Caco-2 (cell line): Measurements from ENCODE around the gene KCNT2. TPM values are rescaled to one million over a fixed set of nuclear protein-coding genes. Genes with fewer than 3 reads are reported as not detected.

ENCODE experiments used
- BruUV-seq: library from RNA; stranded (reverse); fragments of 400-500 nt; replicated peaks from 2 replicates; lab custom pipeline; 2021; lab: Mats Ljungman, UMichigan
- CTCF ChIA-PET: fragments of 300-600 bp; sonication (Branson Sonifier 250); formaldehyde crosslinking; loops from one replicate; lab custom pipeline; 2022; ENCODE audit warnings: antibody characterized with exemption; lab: Charles Lee
- POLR2A ChIA-PET: fragments of 300-600 bp; sonication (Branson Sonifier 250); formaldehyde crosslinking; loops from one replicate; lab custom pipeline; 2022; ENCODE audit warnings: antibody characterized with exemption; lab: Charles Lee
- DNase-seq, 2 experiments: peaks; one replicate each; pipeline versions ENCODE4 v3.0.0 to v3.0.0-alpha.2; 2020 to 2022
- H3K27me3 ChIP-seq: replicated peaks from 2 replicates; pipeline ENCODE4 v1.6.0; 2011; ENCODE audit warnings: low read length; ENCODE audit not compliant: control insufficient read depth, insufficient read depth
- H3K36me3 ChIP-seq: 2 replicates; pipeline ENCODE4 v1.5.1; 2011; ENCODE audit warnings: low read length; ENCODE audit not compliant: control insufficient read depth, insufficient read depth
- H3K4me1 ChIP-seq: fragments of 250-450 bp; sonication (Bioruptor Pico); 2 replicates; pipeline ENCODE4 v1.5.1; 2020; ENCODE audit warnings: mild to moderate bottlenecking
- H3K4me3 ChIP-seq: 2 replicates; pipeline ENCODE4 v1.5.1; 2011; ENCODE audit warnings: low read depth, mild to moderate bottlenecking, control low read depth, low read length
- H3K9me3 ChIP-seq: fragments of 250-450 bp; sonication (Bioruptor Pico); 2 replicates; pipeline ENCODE4 v1.5.1; 2020; ENCODE audit warnings: mild to moderate bottlenecking, moderate library complexity
- H3K27ac Mint-ChIP-seq: one replicate; pipeline ENCODE4 v1.8.0; 2022; ENCODE audit warnings: mixed read lengths; ENCODE audit not compliant: unreplicated experiment
- H3K27me3 Mint-ChIP-seq: one replicate; pipeline ENCODE4 v1.8.0; 2022; ENCODE audit warnings: mixed read lengths; ENCODE audit not compliant: insufficient read depth, unreplicated experiment
- H3K36me3 Mint-ChIP-seq: one replicate; pipeline ENCODE4 v1.8.0; 2022; ENCODE audit warnings: mild to moderate bottlenecking, mixed read lengths; ENCODE audit not compliant: insufficient read depth, unreplicated experiment
- H3K4me1 Mint-ChIP-seq: one replicate; pipeline ENCODE4 v1.8.0; 2022; ENCODE audit warnings: low read depth, mixed read lengths; ENCODE audit not compliant: unreplicated experiment
- H3K4me3 Mint-ChIP-seq: one replicate; pipeline ENCODE4 v1.8.0; 2022; ENCODE audit warnings: mild to moderate bottlenecking, moderate library complexity, mixed read lengths; ENCODE audit not compliant: unreplicated experiment
- H3K9me3 Mint-ChIP-seq: one replicate; pipeline ENCODE4 v1.8.0; 2022; ENCODE audit warnings: mixed read lengths; ENCODE audit not compliant: unreplicated experiment
- intact Hi-C: fragments of 100-400 bp; cut with micrococcal nuclease; formaldehyde crosslinking; loops from one replicate; pipeline ENCODE4 v1.10.0; 2022; ENCODE audit not compliant: unreplicated experiment
- total RNA-seq: library from RNA; stranded (reverse); gene quantifications from 2 replicates; pipeline ENCODE4 v1.2.3, GENCODE V29; 2022
- TF ChIP-seq, protein P1 (sequence below), 2 experiments: fragments of 200-600 bp in 1 of 2; IDR thresholded peaks; 1 replicate in 1 of 2; 2 replicates in 1 of 2; pipeline versions ENCODE4 v1.5.1 to v1.8.0; 2011 to 2022; ENCODE audit warnings: antibody characterized with exemption in 1 of 2, control low read depth in 1 of 2, inconsistent platforms in 1 of 2, low read depth in 1 of 2, low read length in 1 of 2, mild to moderate bottlenecking in 1 of 2, moderate library complexity in 1 of 2; ENCODE audit not compliant: insufficient read depth in 1 of 2, severe bottlenecking in 1 of 2, unreplicated experiment in 1 of 2

KCNT2 gene
- total RNA-seq, 1 experiment from 2014 or later: not detected

DNA sequence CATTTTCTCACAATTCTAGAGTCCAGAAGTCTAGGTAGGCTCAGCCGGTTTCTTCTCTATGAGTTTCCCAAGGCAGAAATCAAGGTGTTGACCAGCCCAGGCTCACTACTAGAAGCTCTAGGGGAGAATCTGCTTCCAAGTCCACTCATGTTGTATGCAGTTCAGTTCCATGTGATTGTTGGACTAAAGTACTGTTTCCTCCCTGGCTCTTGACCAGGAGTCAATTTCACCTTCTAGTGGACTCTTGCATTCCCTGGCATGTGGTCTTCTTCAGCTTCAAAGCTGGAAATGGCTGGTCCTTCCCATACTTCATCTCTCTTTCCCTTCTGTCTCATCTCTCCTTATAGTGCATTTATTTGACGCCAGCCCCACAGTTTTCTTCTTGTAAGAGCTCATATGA, 153.4 kb downstream of the KCNT2 start:
- Histone ChIP-seq H3K36me3 (no peaks in the 10 kb centered on the region), H3K27me3 (no peaks in the 10 kb centered on the region), H3K9me3 (no peaks in the 10 kb centered on the region), H3K4me1 (no peaks in the 10 kb centered on the region), H3K4me3 (no peak overlapping the region)
- peaks cover 3% of the 10 kb centered on the region for H3K27me3 Mint-ChIP-seq
- TF ChIP-seq, protein P1, sequence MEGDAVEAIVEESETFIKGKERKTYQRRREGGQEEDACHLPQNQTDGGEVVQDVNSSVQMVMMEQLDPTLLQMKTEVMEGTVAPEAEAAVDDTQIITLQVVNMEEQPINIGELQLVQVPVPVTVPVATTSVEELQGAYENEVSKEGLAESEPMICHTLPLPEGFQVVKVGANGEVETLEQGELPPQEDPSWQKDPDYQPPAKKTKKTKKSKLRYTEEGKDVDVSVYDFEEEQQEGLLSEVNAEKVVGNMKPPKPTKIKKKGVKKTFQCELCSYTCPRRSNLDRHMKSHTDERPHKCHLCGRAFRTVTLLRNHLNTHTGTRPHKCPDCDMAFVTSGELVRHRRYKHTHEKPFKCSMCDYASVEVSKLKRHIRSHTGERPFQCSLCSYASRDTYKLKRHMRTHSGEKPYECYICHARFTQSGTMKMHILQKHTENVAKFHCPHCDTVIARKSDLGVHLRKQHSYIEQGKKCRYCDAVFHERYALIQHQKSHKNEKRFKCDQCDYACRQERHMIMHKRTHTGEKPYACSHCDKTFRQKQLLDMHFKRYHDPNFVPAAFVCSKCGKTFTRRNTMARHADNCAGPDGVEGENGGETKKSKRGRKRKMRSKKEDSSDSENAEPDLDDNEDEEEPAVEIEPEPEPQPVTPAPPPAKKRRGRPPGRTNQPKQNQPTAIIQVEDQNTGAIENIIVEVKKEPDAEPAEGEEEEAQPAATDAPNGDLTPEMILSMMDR (IDR thresholded peaks at IDR 0.05; ENCODE audit: insufficient read depth in 1 of 2, low read depth in 1 of 2, low read length in 1 of 2, severe bottlenecking in 1 of 2, unreplicated experiment in 1 of 2): no peak
- H3K4me3 Mint-ChIP-seq: no peak overlapping the region
- no peaks in the 10 kb centered on the region for H3K36me3 Mint-ChIP-seq
- CTCF ChIA-PET: no interaction called here
- H3K4me1 Mint-ChIP-seq: no peaks in the 10 kb centered on the region
- POLR2A ChIA-PET: no interaction called here
- no peak for DNase-seq
- no TSS peak for BruUV-seq
- no peak overlapping the region for H3K27ac Mint-ChIP-seq
- H3K9me3 Mint-ChIP-seq: no peaks in the 10 kb centered on the region
- intact Hi-C loops: no loop called here

- DNase-seq: no peak
- no peaks in the 10 kb centered on the region for H3K9me3 Mint-ChIP-seq
- Histone ChIP-seq H3K9me3 (no peaks in the 10 kb centered on the region), H3K36me3 (no peaks in the 10 kb centered on the region), H3K27me3 (no peaks in the 10 kb centered on the region), H3K4me1 (no peaks in the 10 kb centered on the region), H3K4me3 (no peak overlapping the region)
- H3K4me1 Mint-ChIP-seq: no peaks in the 10 kb centered on the region
- no peak overlapping the region for H3K4me3 Mint-ChIP-seq
- no peak overlapping the region for H3K27ac Mint-ChIP-seq
- intact Hi-C loops: no loop called here
- POLR2A ChIA-PET: no interaction called here
- CTCF ChIA-PET: no interaction called here
- no peaks in the 10 kb centered on the region for H3K36me3 Mint-ChIP-seq
- peaks cover 3% of the 10 kb centered on the region for H3K27me3 Mint-ChIP-seq
- no TSS peak for BruUV-seq
- TF ChIP-seq, protein P1 (IDR thresholded peaks at IDR 0.05; ENCODE audit: insufficient read depth in 1 of 2, low read depth in 1 of 2, low read length in 1 of 2, severe bottlenecking in 1 of 2, unreplicated experiment in 1 of 2): no peak
Measured at GRCh38 chr1:196451103-196451502, 157.1 kb downstream of the KCNT2 start.

GRCh38 chr1:196450143-196451095, 157.8 kb downstream of the KCNT2 start:
- Mint-ChIP-seq H3K4me1 (no peaks in the 10 kb centered on the region), H3K36me3 (no peaks in the 10 kb centered on the region), H3K4me3 (no peak overlapping the region), H3K27me3 (no peaks in the 10 kb centered on the region), H3K9me3 (no peaks in the 10 kb centered on the region), H3K27ac (no peak overlapping the region)
- BruUV-seq: no TSS peak
- DNase-seq: no peak
- CTCF ChIA-PET: no interaction called here
- H3K27me3 ChIP-seq: no peaks in the 10 kb centered on the region
- POLR2A ChIA-PET: no interaction called here
- H3K36me3 ChIP-seq: no peaks in the 10 kb centered on the region
- TF ChIP-seq, protein P1 (IDR thresholded peaks at IDR 0.05; ENCODE audit: insufficient read depth in 1 of 2, low read depth in 1 of 2, low read length in 1 of 2, severe bottlenecking in 1 of 2, unreplicated experiment in 1 of 2): no peak
- H3K4me1 ChIP-seq: no peaks in the 10 kb centered on the region
- intact Hi-C loops: no loop called here
- H3K4me3 ChIP-seq: no peak overlapping the region
- no peaks in the 10 kb centered on the region for H3K9me3 ChIP-seq
